HEK293 (cell line): Measurements from ENCODE around the gene ABHD17A.
A peak's percentile ranks its signal among the peaks of the same experiment; 100 is the strongest.
"Not testable (repeated sequence)": the region's sequence is repeated elsewhere in the genome, so short reads cannot be mapped to it uniquely, and the experiment has no call there.

Experiments used
- CTCF ChIA-PET: fragments of 350-600 bp; formaldehyde crosslinking; extraction: SDS; loops from one replicate; lab custom pipeline; 2021; ENCODE audit warnings: antibody characterized with exemption; lab: Yijun Ruan, JAX
- POLR2A ChIA-PET: fragments of 300-600 bp; formaldehyde crosslinking; extraction: SDS; loops from one replicate; lab custom pipeline; 2020; ENCODE audit warnings: antibody characterized with exemption, inconsistent platforms; lab: Yijun Ruan, JAX
- H3K27ac ChIP-seq: fragments of 200-500 bp; sonication (Bioruptor generic); 2 replicates; pipeline ENCODE4 v1.5.1; 2014; ENCODE audit warnings: low read depth, low read length, control low read depth, inconsistent platforms; ENCODE audit errors: extremely low read depth
- H3K36me3 ChIP-seq, 2 experiments: fragments of 200-500 bp in 1 of 2; sonication (Bioruptor generic) in 1 of 2; 1 replicate in 1 of 2; 2 replicates in 1 of 2; pipeline ENCODE4 v1.5.1; 2014 to 2017; ENCODE audit warnings: inconsistent platforms in 2 of 2, low read length in 2 of 2; ENCODE audit not compliant: control insufficient read depth in 2 of 2, insufficient read depth in 1 of 2
- H3K4me1 ChIP-seq: fragments of 200-500 bp; sonication (Bioruptor generic); 2 replicates; pipeline ENCODE4 v1.5.1; 2014; ENCODE audit warnings: mild to moderate bottlenecking, low read length, inconsistent platforms; ENCODE audit not compliant: control insufficient read depth, insufficient read depth
- H3K4me3 ChIP-seq: 2 replicates; pipeline ENCODE4 v1.5.1; 2011; ENCODE audit warnings: low read depth, mild to moderate bottlenecking, control low read depth, low read length, moderate library complexity
- H3K9me3 ChIP-seq: fragments of 200-500 bp; sonication (Bioruptor generic); 2 replicates; pipeline ENCODE4 v1.5.1; 2014; ENCODE audit warnings: low read depth, low read length, inconsistent platforms; ENCODE audit not compliant: control insufficient read depth, insufficient read depth
- EGR2 ChIP-seq: fragments of 450-650 bp; formaldehyde crosslinking; IDR thresholded peaks from 2 replicates; pipeline ENCODE4 v1.5.1; 2016; ENCODE audit warnings: low read depth, missing biosample characterization, missing genetic modification characterization
- GLIS1 ChIP-seq: fragments of 450-650 bp; formaldehyde crosslinking; IDR thresholded peaks from 2 replicates; pipeline ENCODE4 v1.5.1; 2016; ENCODE audit warnings: missing biosample characterization, missing genetic modification characterization
- KLF1 ChIP-seq: fragments of 450-650 bp; formaldehyde crosslinking; IDR thresholded peaks from 2 replicates; pipeline ENCODE4 v1.5.1; 2016; ENCODE audit warnings: missing biosample characterization, missing genetic modification characterization
- KLF8 ChIP-seq: fragments of 450-650 bp; formaldehyde crosslinking; IDR thresholded peaks from 2 replicates; pipeline ENCODE4 v1.5.1; 2016; ENCODE audit warnings: missing biosample characterization, missing genetic modification characterization
- KLF9 ChIP-seq: fragments of 450-650 bp; formaldehyde crosslinking; IDR thresholded peaks from 2 replicates; pipeline ENCODE4 v1.5.1; 2016; ENCODE audit warnings: missing biosample characterization, missing genetic modification characterization, low read depth
- SP2 ChIP-seq: fragments of 450-650 bp; formaldehyde crosslinking; IDR thresholded peaks from 2 replicates; pipeline ENCODE4 v1.5.1; 2016; ENCODE audit warnings: missing biosample characterization, missing genetic modification characterization
- SP3 ChIP-seq: fragments of 450-650 bp; formaldehyde crosslinking; IDR thresholded peaks from 2 replicates; pipeline ENCODE4 v1.5.1; 2016; ENCODE audit warnings: missing biosample characterization, missing genetic modification characterization
- ZEB2 ChIP-seq: fragments of 450-650 bp; formaldehyde crosslinking; IDR thresholded peaks from 2 replicates; pipeline ENCODE4 v1.5.1; 2016; ENCODE audit warnings: missing biosample characterization, missing genetic modification characterization
- ZNF629 ChIP-seq: fragments of 450-650 bp; formaldehyde crosslinking; IDR thresholded peaks from 2 replicates; pipeline ENCODE4 v1.5.1; 2017; ENCODE audit warnings: missing biosample characterization, missing genetic modification characterization
- TF ChIP-seq, protein P1 (sequence below): fragments of 450-650 bp; formaldehyde crosslinking; conservative IDR thresholded peaks from 2 replicates; pipeline ENCODE4 v1.5.1; 2016; ENCODE audit warnings: low read depth, missing biosample characterization, missing genetic modification characterization
- TF ChIP-seq, protein P2 (sequence below): fragments of 450-650 bp; formaldehyde crosslinking; optimal IDR thresholded peaks from 2 replicates; pipeline ENCODE3; 2016; ENCODE audit warnings: missing biosample characterization, mild to moderate bottlenecking, missing genetic modification characterization
- TF ChIP-seq, protein P3 (sequence below): fragments of 450-650 bp; formaldehyde crosslinking; IDR thresholded peaks from 2 replicates; pipeline ENCODE4 v1.5.1; 2016; ENCODE audit warnings: missing biosample characterization, missing genetic modification characterization
- TF ChIP-seq, protein P4 (sequence below): fragments of 450-650 bp; formaldehyde crosslinking; IDR thresholded peaks from 2 replicates; pipeline ENCODE4 v1.5.1; 2017; ENCODE audit warnings: missing biosample characterization, missing genetic modification characterization

Gene ABHD17A

DNA sequence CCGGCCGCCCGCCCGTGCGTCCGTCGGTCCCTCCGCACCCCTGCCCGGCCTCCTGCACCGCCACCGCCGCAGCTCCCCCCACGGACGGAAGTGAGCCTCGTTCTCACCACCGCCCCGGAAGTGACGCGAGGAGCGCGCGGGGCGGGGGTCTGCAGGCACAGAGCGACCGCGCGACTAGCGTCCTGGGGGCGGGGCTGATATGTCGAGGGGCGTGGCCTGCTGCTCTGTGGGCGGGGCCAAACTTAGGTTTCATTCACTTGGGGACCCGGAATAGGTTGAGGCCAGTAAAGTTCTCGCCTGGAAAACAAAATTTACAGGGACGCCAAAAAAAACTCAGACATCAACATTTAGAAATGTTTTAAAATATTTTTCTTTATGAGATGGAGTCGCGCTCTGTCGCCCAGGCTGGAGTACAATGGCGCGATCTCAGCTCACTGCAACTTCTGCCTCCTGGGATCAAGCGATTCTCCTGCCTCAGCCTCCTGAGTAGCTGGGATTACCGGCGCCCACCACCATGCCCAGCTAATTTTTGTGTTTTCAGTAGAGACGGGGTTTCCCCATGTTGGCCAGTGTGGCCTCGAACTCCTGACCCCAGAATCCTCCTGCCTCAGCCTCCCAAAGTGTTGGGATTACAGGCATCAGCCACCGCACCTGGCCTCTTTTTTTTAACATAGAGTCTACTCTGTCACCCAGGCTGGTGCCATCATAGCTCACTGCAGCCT lies at the start of gene ABHD17A:
TSS of gene ABHD17A (minus strand) at position 99 of the 722 bp plus-strand sequence. CDS start 3,930 bp downstream, outside the sequence.
- H3K9me3 ChIP-seq: not testable (repeated sequence)
- Histone ChIP-seq H3K4me1 (peaks cover 17% of the 10 kb centered on the region), H3K27ac (peak within 1 kb of the TSS; percentile 78), H3K4me3 (peak within 1 kb of the TSS; percentile 65), H3K36me3 (peaks cover 0 to 11% of the 10 kb centered on the region in 2 experiments; a peak in 1 of 3 replicates)
- ChIA-PET CTCF (interaction anchor here (1.2 kb wide), 1 partner anchor 21 kb away, joined by 4 read pairs; no protein-coding TSS in a partner anchor), POLR2A (interaction anchor here (0.6 to 2.7 kb wide), 7 partner anchors 10 to 26 kb away, joined by 3 to 22 read pairs (median 3); no protein-coding TSS in a partner anchor)
- TF ChIP-seq, protein P1, sequence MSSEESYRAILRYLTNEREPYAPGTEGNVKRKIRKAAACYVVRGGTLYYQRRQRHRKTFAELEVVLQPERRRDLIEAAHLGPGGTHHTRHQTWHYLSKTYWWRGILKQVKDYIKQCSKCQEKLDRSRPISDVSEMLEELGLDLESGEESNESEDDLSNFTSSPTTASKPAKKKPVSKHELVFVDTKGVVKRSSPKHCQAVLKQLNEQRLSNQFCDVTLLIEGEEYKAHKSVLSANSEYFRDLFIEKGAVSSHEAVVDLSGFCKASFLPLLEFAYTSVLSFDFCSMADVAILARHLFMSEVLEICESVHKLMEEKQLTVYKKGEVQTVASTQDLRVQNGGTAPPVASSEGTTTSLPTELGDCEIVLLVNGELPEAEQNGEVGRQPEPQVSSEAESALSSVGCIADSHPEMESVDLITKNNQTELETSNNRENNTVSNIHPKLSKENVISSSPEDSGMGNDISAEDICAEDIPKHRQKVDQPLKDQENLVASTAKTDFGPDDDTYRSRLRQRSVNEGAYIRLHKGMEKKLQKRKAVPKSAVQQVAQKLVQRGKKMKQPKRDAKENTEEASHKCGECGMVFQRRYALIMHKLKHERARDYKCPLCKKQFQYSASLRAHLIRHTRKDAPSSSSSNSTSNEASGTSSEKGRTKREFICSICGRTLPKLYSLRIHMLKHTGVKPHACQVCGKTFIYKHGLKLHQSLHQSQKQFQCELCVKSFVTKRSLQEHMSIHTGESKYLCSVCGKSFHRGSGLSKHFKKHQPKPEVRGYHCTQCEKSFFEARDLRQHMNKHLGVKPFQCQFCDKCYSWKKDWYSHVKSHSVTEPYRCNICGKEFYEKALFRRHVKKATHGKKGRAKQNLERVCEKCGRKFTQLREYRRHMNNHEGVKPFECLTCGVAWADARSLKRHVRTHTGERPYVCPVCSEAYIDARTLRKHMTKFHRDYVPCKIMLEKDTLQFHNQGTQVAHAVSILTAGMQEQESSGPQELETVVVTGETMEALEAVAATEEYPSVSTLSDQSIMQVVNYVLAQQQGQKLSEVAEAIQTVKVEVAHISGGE (tag by site-specific recombination): peak; percentile 88
- TF ChIP-seq EGR2 (tag by site-specific recombination) (0 out of 2 replicates have a peak, but pooled peaks have one; percentile 2), KLF1 (tag by site-specific recombination) (peak; percentile 53; the same call in 1 of the 2 replicates), KLF9 (tag by site-specific recombination) (peak; percentile 86), ZEB2 (0 out of 2 replicates have a peak, but pooled peaks have one; percentile 16), SP3 (tag by site-specific recombination) (peak; percentile 87), SP2 (tag by site-specific recombination) (peak; percentile 91), ZNF629 (tag by site-specific recombination) (peak; percentile 71), GLIS1 (tag by site-specific recombination) (peak; percentile 62; the same call in 1 of the 2 replicates), KLF8 (tag by site-specific recombination) (peak; percentile 30; the same call in 1 of the 2 replicates)
- TF ChIP-seq, protein P2, sequence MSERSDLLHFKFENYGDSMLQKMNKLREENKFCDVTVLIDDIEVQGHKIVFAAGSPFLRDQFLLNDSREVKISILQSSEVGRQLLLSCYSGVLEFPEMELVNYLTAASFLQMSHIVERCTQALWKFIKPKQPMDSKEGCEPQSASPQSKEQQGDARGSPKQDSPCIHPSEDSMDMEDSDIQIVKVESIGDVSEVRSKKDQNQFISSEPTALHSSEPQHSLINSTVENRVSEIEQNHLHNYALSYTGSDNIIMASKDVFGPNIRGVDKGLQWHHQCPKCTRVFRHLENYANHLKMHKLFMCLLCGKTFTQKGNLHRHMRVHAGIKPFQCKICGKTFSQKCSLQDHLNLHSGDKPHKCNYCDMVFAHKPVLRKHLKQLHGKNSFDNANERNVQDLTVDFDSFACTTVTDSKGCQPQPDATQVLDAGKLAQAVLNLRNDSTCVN (tag by site-specific recombination): peak; percentile 52
- TF ChIP-seq, protein P3, sequence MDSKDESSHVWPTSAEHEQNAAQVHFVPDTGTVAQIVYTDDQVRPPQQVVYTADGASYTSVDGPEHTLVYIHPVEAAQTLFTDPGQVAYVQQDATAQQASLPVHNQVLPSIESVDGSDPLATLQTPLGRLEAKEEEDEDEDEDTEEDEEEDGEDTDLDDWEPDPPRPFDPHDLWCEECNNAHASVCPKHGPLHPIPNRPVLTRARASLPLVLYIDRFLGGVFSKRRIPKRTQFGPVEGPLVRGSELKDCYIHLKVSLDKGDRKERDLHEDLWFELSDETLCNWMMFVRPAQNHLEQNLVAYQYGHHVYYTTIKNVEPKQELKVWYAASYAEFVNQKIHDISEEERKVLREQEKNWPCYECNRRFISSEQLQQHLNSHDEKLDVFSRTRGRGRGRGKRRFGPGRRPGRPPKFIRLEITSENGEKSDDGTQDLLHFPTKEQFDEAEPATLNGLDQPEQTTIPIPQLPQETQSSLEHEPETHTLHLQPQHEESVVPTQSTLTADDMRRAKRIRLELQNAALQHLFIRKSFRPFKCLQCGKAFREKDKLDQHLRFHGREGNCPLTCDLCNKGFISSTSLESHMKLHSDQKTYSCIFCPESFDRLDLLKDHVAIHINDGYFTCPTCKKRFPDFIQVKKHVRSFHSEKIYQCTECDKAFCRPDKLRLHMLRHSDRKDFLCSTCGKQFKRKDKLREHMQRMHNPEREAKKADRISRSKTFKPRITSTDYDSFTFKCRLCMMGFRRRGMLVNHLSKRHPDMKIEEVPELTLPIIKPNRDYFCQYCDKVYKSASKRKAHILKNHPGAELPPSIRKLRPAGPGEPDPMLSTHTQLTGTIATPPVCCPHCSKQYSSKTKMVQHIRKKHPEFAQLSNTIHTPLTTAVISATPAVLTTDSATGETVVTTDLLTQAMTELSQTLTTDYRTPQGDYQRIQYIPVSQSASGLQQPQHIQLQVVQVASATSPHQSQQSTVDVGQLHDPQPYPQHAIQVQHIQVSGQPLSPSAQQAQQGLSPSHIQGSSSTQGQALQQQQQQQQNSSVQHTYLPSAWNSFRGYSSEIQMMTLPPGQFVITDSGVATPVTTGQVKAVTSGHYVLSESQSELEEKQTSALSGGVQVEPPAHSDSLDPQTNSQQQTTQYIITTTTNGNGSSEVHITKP (tag by site-specific recombination): peak; percentile 88
- TF ChIP-seq, protein P4, sequence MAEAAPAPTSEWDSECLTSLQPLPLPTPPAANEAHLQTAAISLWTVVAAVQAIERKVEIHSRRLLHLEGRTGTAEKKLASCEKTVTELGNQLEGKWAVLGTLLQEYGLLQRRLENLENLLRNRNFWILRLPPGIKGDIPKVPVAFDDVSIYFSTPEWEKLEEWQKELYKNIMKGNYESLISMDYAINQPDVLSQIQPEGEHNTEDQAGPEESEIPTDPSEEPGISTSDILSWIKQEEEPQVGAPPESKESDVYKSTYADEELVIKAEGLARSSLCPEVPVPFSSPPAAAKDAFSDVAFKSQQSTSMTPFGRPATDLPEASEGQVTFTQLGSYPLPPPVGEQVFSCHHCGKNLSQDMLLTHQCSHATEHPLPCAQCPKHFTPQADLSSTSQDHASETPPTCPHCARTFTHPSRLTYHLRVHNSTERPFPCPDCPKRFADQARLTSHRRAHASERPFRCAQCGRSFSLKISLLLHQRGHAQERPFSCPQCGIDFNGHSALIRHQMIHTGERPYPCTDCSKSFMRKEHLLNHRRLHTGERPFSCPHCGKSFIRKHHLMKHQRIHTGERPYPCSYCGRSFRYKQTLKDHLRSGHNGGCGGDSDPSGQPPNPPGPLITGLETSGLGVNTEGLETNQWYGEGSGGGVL (tag by site-specific recombination): peak; percentile 37; the same call in 1 of the 2 replicates
